Activated T-helper 2 cell treated with anti-CD3 and anti-CD28 coated beads, Interferon-gamma antibody, Interleukin-2, Interleukin-4, amounts not matched to agents 10 μg/mL and 5 μg/mL and 100 μg/mL, durations not matched to agents 14 hours and 24 hours and 36 hours (primary cell): ENCODE measurements around the gene IFT22. TPM values are rescaled to one million over a fixed set of nuclear protein-coding genes. Genes with fewer than 3 reads are reported as not detected.
A peak's percentile ranks its signal among the peaks of the same experiment; 100 is the strongest.
"Not testable (repeated sequence)": the region's sequence is repeated elsewhere in the genome, so short reads cannot be mapped to it uniquely, and the experiment has no call there.

Source experiments
- DNase-seq: peaks from one replicate; pipeline ENCODE4 v3.0.0; 2021; ENCODE audit warnings: low spot score
- H3K27ac Mint-ChIP-seq: one replicate; pipeline ENCODE4 v1.8.0; 2021; ENCODE audit warnings: mixed read lengths
- H3K27me3 Mint-ChIP-seq: one replicate; pipeline ENCODE4 v1.8.0; 2021; ENCODE audit warnings: low read depth, mixed read lengths
- H3K36me3 Mint-ChIP-seq: one replicate; pipeline ENCODE4 v1.8.0; 2021; ENCODE audit warnings: low read depth, mixed read lengths
- H3K4me1 Mint-ChIP-seq: one replicate; pipeline ENCODE4 v1.8.0; 2021; ENCODE audit warnings: low read depth, mixed read lengths
- H3K4me3 Mint-ChIP-seq: one replicate; pipeline ENCODE4 v1.8.0; 2021; ENCODE audit warnings: low read depth, mild to moderate bottlenecking, moderate library complexity, mixed read lengths
- H3K9me3 Mint-ChIP-seq: one replicate; pipeline ENCODE4 v1.8.0; 2021; ENCODE audit warnings: mixed read lengths
- intact Hi-C: fragments of 100-400 bp; cut with micrococcal nuclease; formaldehyde crosslinking; loops from one replicate; pipeline ENCODE4 v1.15.1; 2023
- total RNA-seq: library from RNA; stranded (reverse); gene quantifications from 2 replicates; pipeline ENCODE4 v1.2.3, GENCODE V29; 2022

IFT22 gene
- total RNA-seq, 1 donor from 2014 or later: 5.3 TPM

GRCh38 chr7:101302641-101303101, 18.9 kb downstream of the IFT22 start:
- H3K36me3 Mint-ChIP-seq: peaks cover 13% of the 10 kb centered on the region
- no peak overlapping the region for H3K27ac Mint-ChIP-seq
- H3K9me3 Mint-ChIP-seq: peaks cover 23% of the 10 kb centered on the region
- H3K4me1 Mint-ChIP-seq: no peaks in the 10 kb centered on the region
- peaks cover 43% of the 10 kb centered on the region for H3K27me3 Mint-ChIP-seq
- no peak overlapping the region for H3K4me3 Mint-ChIP-seq
- intact Hi-C loops: loop anchor here (5.0 kb wide), 1 partner anchor 135 kb away; the partner anchor contains the start of gene VGF
- no peak for DNase-seq

- H3K27me3 Mint-ChIP-seq: peaks cover 44% of the 10 kb centered on the region
- DNase-seq: no peak
- no peak overlapping the region for H3K4me3 Mint-ChIP-seq
- H3K27ac Mint-ChIP-seq: no peak overlapping the region
- H3K9me3 Mint-ChIP-seq: peaks cover 23% of the 10 kb centered on the region
- intact Hi-C loops: loop anchor here (5.0 kb wide), 1 partner anchor 133 kb away; the partner anchor contains the start of gene VGF
- no peaks in the 10 kb centered on the region for H3K4me1 Mint-ChIP-seq
- H3K36me3 Mint-ChIP-seq: peaks cover 13% of the 10 kb centered on the region
Observed at GRCh38 chr7:101300465-101301376, 20.9 kb downstream of the IFT22 start.

GRCh38 chr7:101299511-101300464, 21.8 kb downstream of the IFT22 start:
- H3K4me1 Mint-ChIP-seq: no peaks in the 10 kb centered on the region
- intact Hi-C loops: loop anchor here (5.0 kb wide), 1 partner anchor 132 kb away; the partner anchor contains the start of gene VGF
- H3K36me3 Mint-ChIP-seq: peaks cover 13% of the 10 kb centered on the region
- H3K27ac Mint-ChIP-seq: no peak overlapping the region
- H3K27me3 Mint-ChIP-seq: peaks cover 46% of the 10 kb centered on the region
- no peak for DNase-seq
- H3K4me3 Mint-ChIP-seq: no peak overlapping the region
- H3K9me3 Mint-ChIP-seq: peaks cover 23% of the 10 kb centered on the region

GRCh38 chr7:101294832-101295121, 26.8 kb downstream of the IFT22 start:
- no peaks in the 10 kb centered on the region for H3K36me3 Mint-ChIP-seq
- no peak overlapping the region for H3K27ac Mint-ChIP-seq
- no peaks in the 10 kb centered on the region for H3K9me3 Mint-ChIP-seq
- intact Hi-C loops: no loop called here
- H3K4me1 Mint-ChIP-seq: no peaks in the 10 kb centered on the region
- H3K27me3 Mint-ChIP-seq: peaks cover 28% of the 10 kb centered on the region
- DNase-seq: no peak
- H3K4me3 Mint-ChIP-seq: no peak overlapping the region

GRCh38 chr7:101294039-101294831, 27.4 kb downstream of the IFT22 start:
- Mint-ChIP-seq H3K4me3 (no peak overlapping the region), H3K27me3 (peaks cover 24% of the 10 kb centered on the region), H3K27ac (no peak overlapping the region), H3K9me3 (no peaks in the 10 kb centered on the region), H3K4me1 (peaks cover 1% of the 10 kb centered on the region), H3K36me3 (no peaks in the 10 kb centered on the region)
- DNase-seq: no peak
- intact Hi-C loops: no loop called here

GRCh38 chr7:101293069-101294021, 28.3 kb downstream of the IFT22 start:
- DNase-seq, H3K27ac Mint-ChIP-seq, H3K4me3 Mint-ChIP-seq, H3K9me3 Mint-ChIP-seq, H3K4me1 Mint-ChIP-seq, intact Hi-C loops, H3K36me3 Mint-ChIP-seq: not testable (repeated sequence)
- peaks cover 25% of the 10 kb centered on the region for H3K27me3 Mint-ChIP-seq

GRCh38 chr7:101292566-101292965, 29.0 kb downstream of the IFT22 start:
- H3K9me3 Mint-ChIP-seq, intact Hi-C loops, H3K36me3 Mint-ChIP-seq, DNase-seq, H3K4me1 Mint-ChIP-seq, H3K4me3 Mint-ChIP-seq, H3K27ac Mint-ChIP-seq: not testable (repeated sequence)
- peaks cover 21% of the 10 kb centered on the region for H3K27me3 Mint-ChIP-seq

- H3K27me3 Mint-ChIP-seq: peaks cover 16% of the 10 kb centered on the region
- not testable (repeated sequence) for H3K9me3 Mint-ChIP-seq, H3K27ac Mint-ChIP-seq, H3K36me3 Mint-ChIP-seq, H3K4me1 Mint-ChIP-seq, H3K4me3 Mint-ChIP-seq
- intact Hi-C loops: loop anchor here (1.0 kb wide), 1 partner anchor 25 kb away; no protein-coding TSS in a partner anchor
- peak; percentile 35 for DNase-seq
Observed at GRCh38 chr7:101290186-101291037, 31.2 kb downstream of the IFT22 start.

- not testable (repeated sequence) for DNase-seq, H3K4me3 Mint-ChIP-seq, H3K27ac Mint-ChIP-seq
Observed at GRCh38 chr7:101289687-101290086, 31.9 kb downstream of the IFT22 start.

GRCh38 chr7:101288439-101288838, 33.2 kb downstream of the IFT22 start:
- H3K27me3 Mint-ChIP-seq: peaks cover 11% of the 10 kb centered on the region
- intact Hi-C loops: loop anchor here (10.0 kb wide), 1 partner anchor 144 kb away; no protein-coding TSS in a partner anchor
- H3K9me3 Mint-ChIP-seq: no peaks in the 10 kb centered on the region
- no peak overlapping the region for H3K27ac Mint-ChIP-seq
- peaks cover 4% of the 10 kb centered on the region for H3K4me1 Mint-ChIP-seq
- H3K4me3 Mint-ChIP-seq: no peak overlapping the region
- no peak for DNase-seq
- H3K36me3 Mint-ChIP-seq: no peaks in the 10 kb centered on the region

More at GRCh38 chr7:101289687-101290086, 31.9 kb downstream of the IFT22 start:
- H3K9me3 Mint-ChIP-seq, H3K36me3 Mint-ChIP-seq, H3K4me1 Mint-ChIP-seq: not testable (repeated sequence)
- intact Hi-C loops: loop anchor here (1.0 to 10.0 kb wide), 2 partner anchors 26 to 145 kb away; no protein-coding TSS in a partner anchor
- H3K27me3 Mint-ChIP-seq: peaks cover 14% of the 10 kb centered on the region
